SK-N-SH (cell line): ENCODE data around the gene ESRRA. TPM values are rescaled to one million over a fixed set of nuclear protein-coding genes. Genes with fewer than 3 reads are reported as not detected.

Source experiments
- CTCF ChIA-PET: fragments of 300-600, 350-600 bp; formaldehyde crosslinking; extraction: SDS; loops from one replicate; lab custom pipeline; 2021; lab: Yijun Ruan, JAX
- POLR2A ChIA-PET: fragments of 350-600 bp; sonication (Branson Sonifier 250); formaldehyde crosslinking; extraction: SDS; loops from one replicate; lab custom pipeline; 2020; ENCODE audit warnings: antibody characterized with exemption, inconsistent platforms; lab: Yijun Ruan, JAX
- DNase-seq: peaks from one replicate; pipeline ENCODE4 v3.0.0; 2012
- H2AFZ ChIP-seq: fragments of 200-600 bp; sonication (generic); 2 replicates; pipeline ENCODE4 v1.8.1; 2016; ENCODE audit warnings: antibody characterized with exemption, mild to moderate bottlenecking, low read depth
- H3F3A ChIP-seq: fragments of 200-600 bp; sonication (generic); replicated peaks from 2 replicates; pipeline ENCODE3; 2016; ENCODE audit warnings: antibody characterized with exemption, mild to moderate bottlenecking; ENCODE audit not compliant: insufficient read depth
- H3K27ac ChIP-seq, 2 experiments: fragments of 200-500 bp in 1 of 2; fragments of 200-600 bp in 1 of 2; sonication (Bioruptor generic) in 1 of 2; sonication (generic), shearing (Covaris generic) in 1 of 2; 2 replicates each; pipeline versions ENCODE4 v1.5.1 to v1.6.1; 2014 to 2016; ENCODE audit warnings: low read depth in 2 of 2, inconsistent platforms in 1 of 2, low read length in 1 of 2, mild to moderate bottlenecking in 1 of 2, mixed read lengths in 1 of 2
- H3K27me3 ChIP-seq: fragments of 200-600 bp; sonication (generic), shearing (Covaris generic); 2 replicates; pipeline ENCODE4 v1.6.1; 2016; ENCODE audit warnings: mixed run types; ENCODE audit not compliant: insufficient read depth
- H3K36me3 ChIP-seq, 2 experiments: fragments of 200-500 bp in 1 of 2; fragments of 200-600 bp in 1 of 2; sonication (Bioruptor generic) in 1 of 2; sonication (generic) in 1 of 2; replicated peaks in 1 of 2; 2 replicates each; pipeline versions ENCODE3 to v1.5.1; 2014 to 2016; ENCODE audit warnings: low read length in 1 of 2, mild to moderate bottlenecking in 1 of 2; ENCODE audit not compliant: insufficient read depth in 2 of 2, control insufficient read depth in 1 of 2
- H3K4me1 ChIP-seq, 2 experiments: fragments of 200-500 bp in 1 of 2; fragments of 200-600 bp in 1 of 2; sonication (Bioruptor generic) in 1 of 2; sonication (generic), shearing (Covaris generic) in 1 of 2; 2 replicates each; pipeline versions ENCODE4 v1.5.1 to v1.6.1; 2014 to 2016; ENCODE audit warnings: low read depth in 1 of 2, low read length in 1 of 2, mixed run types in 1 of 2; ENCODE audit not compliant: insufficient read depth in 2 of 2, control insufficient read depth in 1 of 2
- H3K4me2 ChIP-seq: fragments of 200-600 bp; sonication (generic), shearing (Covaris generic); 2 replicates; pipeline ENCODE4 v1.6.1; 2017; ENCODE audit warnings: mixed run types
- H3K4me3 ChIP-seq, 2 experiments: fragments of 200-500 bp in 1 of 2; fragments of 200-600 bp in 1 of 2; sonication (Bioruptor generic) in 1 of 2; sonication (generic), shearing (Covaris generic) in 1 of 2; 2 replicates each; pipeline versions ENCODE4 v1.5.1 to v1.8.1; 2014 to 2016; ENCODE audit warnings: low read depth in 2 of 2, inconsistent platforms in 1 of 2, low read length in 1 of 2, mild to moderate bottlenecking in 1 of 2, mixed read lengths in 1 of 2, moderate library complexity in 1 of 2
- H3K79me2 ChIP-seq: fragments of 200-600 bp; sonication (generic); 2 replicates; pipeline ENCODE4 v1.8.1; 2017; ENCODE audit warnings: mild to moderate bottlenecking; ENCODE audit not compliant: insufficient read depth
- H3K9ac ChIP-seq: fragments of 200-600 bp; sonication (generic); 2 replicates; pipeline ENCODE4 v1.6.1; 2017; ENCODE audit warnings: mixed run types
- H3K9me2 ChIP-seq: fragments of 200-600 bp; sonication (generic); 2 replicates; pipeline ENCODE4 v1.6.1; 2017; ENCODE audit warnings: mixed run types
- H3K9me3 ChIP-seq: fragments of 200-600 bp; sonication (generic); 2 replicates; pipeline ENCODE4 v1.6.1; 2017; ENCODE audit warnings: mixed run types, mild to moderate bottlenecking, moderate library complexity
- H4K20me1 ChIP-seq: fragments of 200-600 bp; sonication (generic); 2 replicates; pipeline ENCODE4 v1.6.1; 2017; ENCODE audit warnings: mild to moderate bottlenecking, mixed run types; ENCODE audit not compliant: insufficient read depth
- CHD2 ChIP-seq: fragments of 150-350 bp; IDR thresholded peaks from 2 replicates; pipeline ENCODE4 v1.6.1; 2018; ENCODE audit warnings: low read length; ENCODE audit not compliant: partially characterized antibody
- ELF1 ChIP-seq: IDR thresholded peaks from 2 replicates; pipeline ENCODE4 v1.4.0; 2012
- EZH2phosphoT487 ChIP-seq: fragments of 200-600 bp; sonication (generic); IDR thresholded peaks from 2 replicates; pipeline ENCODE4 v1.6.1; 2017; ENCODE audit warnings: low read depth, mixed run types, mild to moderate bottlenecking, antibody characterized with exemption, moderate library complexity, borderline replicate concordance
- FOSL2 ChIP-seq: IDR thresholded peaks from 2 replicates; pipeline ENCODE4 v1.4.0; 2012; ENCODE audit warnings: low read depth, mild to moderate bottlenecking, moderate library complexity, borderline replicate concordance
- FOXJ3 ChIP-seq: sonication (generic); formaldehyde crosslinking; IDR thresholded peaks from 2 replicates; pipeline ENCODE4 v1.5.1; 2020; ENCODE audit warnings: mild to moderate bottlenecking, missing genetic modification reagents
- FOXM1 ChIP-seq: IDR thresholded peaks from 2 replicates; pipeline ENCODE4 v1.4.0; 2012; ENCODE audit warnings: low read depth, mild to moderate bottlenecking
- GABPA ChIP-seq: IDR thresholded peaks from 2 replicates; pipeline ENCODE4 v1.4.0; 2012; ENCODE audit warnings: low read depth, mild to moderate bottlenecking
- GATA2 ChIP-seq: sonication (generic); formaldehyde crosslinking; IDR thresholded peaks from 2 replicates; pipeline ENCODE4 v1.5.0; 2020; ENCODE audit warnings: mild to moderate bottlenecking, missing genetic modification reagents
- JUND ChIP-seq: IDR thresholded peaks from 2 replicates; pipeline ENCODE4 v1.4.0; 2012
- MXI1 ChIP-seq: IDR thresholded peaks from 2 replicates; pipeline ENCODE4 v1.6.1; 2012; ENCODE audit warnings: mild to moderate bottlenecking, low read depth, low read length, improper control_type of control experiment
- RAD21 ChIP-seq: IDR thresholded peaks from 2 replicates; pipeline ENCODE4 v1.6.1; 2012; ENCODE audit warnings: mild to moderate bottlenecking, low read length
- RCOR1 ChIP-seq: fragments of 150-350 bp; IDR thresholded peaks from 2 replicates; pipeline ENCODE4 v1.6.1; 2017; ENCODE audit warnings: antibody characterized with exemption, low read length
- SIN3A ChIP-seq: IDR thresholded peaks from 2 replicates; pipeline ENCODE4 v1.6.1; 2012; ENCODE audit warnings: low read depth, mild to moderate bottlenecking, low read length, moderate library complexity, borderline replicate concordance
- TAF1 ChIP-seq: IDR thresholded peaks from 2 replicates; pipeline ENCODE4 v1.6.1; 2012; ENCODE audit warnings: low read depth, mild to moderate bottlenecking, low read length, moderate library complexity, borderline replicate concordance
- TEAD4 ChIP-seq: IDR thresholded peaks from 2 replicates; pipeline ENCODE4 v1.4.0; 2012; ENCODE audit warnings: mild to moderate bottlenecking, borderline replicate concordance; ENCODE audit not compliant: insufficient read depth
- WGBS: methylation state at CpG from one replicate; pipeline ENCODE4 v1.1.6; 2017; ENCODE audit warnings: low lambda C conversion rate; 5-methylcytosine and 5-hydroxymethylcytosine counted together
- polyA plus RNA-seq, 3 experiments: library from polyadenylated mRNA; depleted of rRNA; stranded (reverse); fragments of >200 nt; gene quantifications; 2 replicates each; pipeline ENCODE4 v1.2.3, GENCODE V29; 2012
- TF ChIP-seq, protein P1 (sequence below): IDR thresholded peaks from 2 replicates; pipeline ENCODE4 v1.4.0; 2012; ENCODE audit warnings: low read depth
- TF ChIP-seq, protein P2 (sequence below): IDR thresholded peaks from 2 replicates; pipeline ENCODE4; 2012
- TF ChIP-seq, protein P3 (sequence below): IDR thresholded peaks from 2 replicates; pipeline ENCODE4 v1.4.0; 2012; ENCODE audit warnings: low read depth, borderline replicate concordance

The ESRRA gene
- polyA plus RNA-seq, 1 of the 3 experiments (the other 2 are of a cell fraction): 27.8 TPM

DNA sequence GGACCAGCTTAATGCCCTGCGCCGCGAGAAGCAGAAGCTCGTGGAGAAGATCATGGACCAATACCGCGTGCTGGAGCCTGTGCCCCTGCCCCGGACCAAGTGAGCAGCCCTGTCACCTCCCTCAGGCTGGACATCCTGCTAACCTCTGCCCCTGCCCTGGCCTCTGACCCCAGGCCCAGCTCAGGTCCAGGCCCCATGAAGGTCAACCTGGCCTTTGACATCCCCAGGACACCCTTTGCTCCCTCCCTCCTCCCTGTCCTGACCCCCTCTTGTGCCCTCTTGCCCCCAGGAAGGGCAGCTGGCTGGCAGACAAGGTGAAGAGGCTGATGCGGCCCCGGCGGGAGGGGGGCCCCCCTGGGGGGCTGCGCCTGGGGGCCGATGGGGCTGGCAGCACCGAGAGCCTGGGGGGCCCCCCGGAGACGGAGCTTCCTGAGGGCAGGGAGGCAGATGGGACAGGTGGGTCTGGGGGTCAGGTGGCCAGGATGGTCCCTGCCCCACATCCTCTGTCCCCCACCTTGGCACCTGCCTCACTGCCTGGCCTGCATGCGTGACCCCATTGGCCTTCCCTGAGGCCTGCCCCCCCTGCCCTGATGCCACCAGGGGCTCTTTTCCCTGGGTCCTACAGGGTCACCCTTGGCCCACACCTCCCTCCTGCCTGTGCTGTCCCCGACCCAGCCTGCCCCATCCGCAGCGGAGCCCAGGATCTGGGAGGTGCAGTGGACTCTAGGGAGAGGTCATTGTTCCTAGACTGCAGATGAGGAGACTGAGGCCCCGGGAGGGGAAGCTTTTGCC lies 48.6 kb downstream of the ESRRA start:
- ChIA-PET POLR2A (interaction anchor here (2.2 kb wide), 1 partner anchor 36 kb away, joined by 9 read pairs; the partner anchor contains the start of genes PRDX5 and TRMT112), CTCF (interaction anchor here (0.8 to 5.5 kb wide), 11 partner anchors 11 to 299 kb away, joined by 3 to 42 read pairs (median 5); partner anchors contain the start of genes PRDX5 and TRMT112)
- Histone ChIP-seq H3K36me3 (no peaks in the 10 kb centered on the region), H3K4me2 (no peak overlapping the region), H3K9me2 (no peaks in the 10 kb centered on the region), H3K9ac (no peak overlapping the region), H3K4me1 (peaks cover 10 to 20% of the 10 kb centered on the region in 2 experiments; a peak in 3 of 4 replicates), H3F3A (peaks cover 12% of the 10 kb centered on the region), H2AFZ (no peak overlapping the region), H3K27ac (no peak overlapping the region), H3K9me3 (no peaks in the 10 kb centered on the region), H3K79me2 (no peaks in the 10 kb centered on the region), H3K4me3 (no peak overlapping the region), H4K20me1 (no peaks in the 10 kb centered on the region), H3K27me3 (no peaks in the 10 kb centered on the region)
- peak; percentile 40 for DNase-seq
- TF ChIP-seq SIN3A (no peak), TEAD4 (no peak), GABPA (no peak), RCOR1 (no peak), FOXM1 (no peak), FOXJ3 (CRISPR knock-in tag) (no peak), GATA2 (CRISPR knock-in tag) (no peak)
- TF ChIP-seq, protein P1, sequence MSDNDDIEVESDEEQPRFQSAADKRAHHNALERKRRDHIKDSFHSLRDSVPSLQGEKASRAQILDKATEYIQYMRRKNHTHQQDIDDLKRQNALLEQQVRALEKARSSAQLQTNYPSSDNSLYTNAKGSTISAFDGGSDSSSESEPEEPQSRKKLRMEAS: no peak
- TF ChIP-seq, protein P2, sequence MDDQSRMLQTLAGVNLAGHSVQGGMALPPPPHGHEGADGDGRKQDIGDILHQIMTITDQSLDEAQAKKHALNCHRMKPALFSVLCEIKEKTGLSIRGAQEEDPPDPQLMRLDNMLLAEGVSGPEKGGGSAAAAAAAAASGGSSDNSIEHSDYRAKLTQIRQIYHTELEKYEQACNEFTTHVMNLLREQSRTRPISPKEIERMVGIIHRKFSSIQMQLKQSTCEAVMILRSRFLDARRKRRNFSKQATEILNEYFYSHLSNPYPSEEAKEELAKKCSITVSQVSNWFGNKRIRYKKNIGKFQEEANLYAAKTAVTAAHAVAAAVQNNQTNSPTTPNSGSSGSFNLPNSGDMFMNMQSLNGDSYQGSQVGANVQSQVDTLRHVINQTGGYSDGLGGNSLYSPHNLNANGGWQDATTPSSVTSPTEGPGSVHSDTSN: no peak
- WGBS: 77% methylated on average over 16 of the region's 20 CpGs

DNA sequence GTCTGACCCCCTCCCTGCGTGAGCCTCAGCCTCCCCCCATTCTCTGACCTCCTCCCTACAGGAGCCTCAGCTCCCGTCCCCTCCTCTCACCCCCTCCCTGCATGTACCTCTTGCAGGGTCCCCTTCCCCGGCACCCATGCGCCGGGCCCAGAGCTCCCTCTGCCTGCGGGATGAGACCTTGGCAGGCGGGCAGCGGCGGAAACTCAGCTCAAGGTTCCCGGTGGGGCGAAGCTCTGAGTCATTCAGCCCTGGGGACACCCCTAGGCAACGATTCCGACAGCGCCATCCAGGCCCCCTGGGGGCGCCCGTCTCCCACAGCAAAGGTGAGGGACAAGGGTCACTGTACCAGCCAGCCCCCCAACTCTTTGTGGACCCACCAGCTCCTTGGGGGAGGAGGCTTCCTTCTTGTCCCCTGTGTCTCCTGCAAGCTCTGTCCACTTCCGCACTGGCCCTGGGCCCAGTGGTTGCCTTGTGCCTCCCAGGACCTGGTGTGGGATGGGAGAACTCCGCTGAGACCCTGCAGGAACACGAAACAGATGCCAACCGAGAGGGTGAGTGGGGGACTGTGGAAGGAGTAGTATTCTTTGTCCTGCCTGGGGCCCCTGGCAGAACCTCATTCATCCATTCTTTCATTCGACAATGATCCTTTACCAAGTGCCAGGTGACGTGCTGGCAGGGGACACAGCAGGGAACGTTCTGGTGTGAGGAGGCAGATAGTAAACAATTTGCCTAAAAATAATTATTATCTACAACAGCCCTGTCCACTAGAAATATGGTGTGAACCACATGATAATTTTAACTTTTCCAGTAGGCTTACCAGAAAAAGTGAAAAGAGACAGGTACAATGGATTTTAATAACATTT lies 50.0 kb downstream of the ESRRA start:
- peaks cover 12% of the 10 kb centered on the region for H3F3A ChIP-seq
- H3K9me2 ChIP-seq: no peaks in the 10 kb centered on the region
- peaks cover 0 to 1% of the 10 kb centered on the region in 2 experiments for H3K36me3 ChIP-seq
- H3K27me3 ChIP-seq: no peaks in the 10 kb centered on the region
- H3K9ac ChIP-seq: peak overlapping the region; percentile 53; the same call in 1 of the 2 replicates
- peak overlapping the region; percentile 73; the same call in 1 of the 2 replicates for H3K4me2 ChIP-seq
- WGBS: 46% methylated on average over 13 of the region's 23 CpGs
- no peaks in the 10 kb centered on the region for H3K9me3 ChIP-seq
- ChIA-PET POLR2A (interaction anchor here (0.8 to 2.2 kb wide), 3 partner anchors 18 to 38 kb away, joined by 3 to 9 read pairs (median 6); partner anchors contain the start of genes PRDX5 and TRMT112), CTCF (interaction anchor here (0.6 to 5.5 kb wide), 26 partner anchors 12 to 298 kb away, joined by 3 to 42 read pairs (median 4); partner anchors contain the start of genes ESRRA, PRDX5 and TRMT112)
- H3K4me3 ChIP-seq: peak overlapping the region; percentile 18 to 40; a peak in 2 of 4 replicates
- peak; percentile 89 for DNase-seq
- 0 out of 2 replicates have a peak overlapping the region, but pooled peaks have one; percentile 32 for H2AFZ ChIP-seq
- peak overlapping the region; percentile 34 to 36; a peak in 3 of 4 replicates for H3K27ac ChIP-seq
- peaks cover 20 to 28% of the 10 kb centered on the region in 2 experiments; a peak in 3 of 4 replicates for H3K4me1 ChIP-seq
- 0 out of 2 replicates have a peak, but pooled peaks cover 4% of the 10 kb centered on the region for H4K20me1 ChIP-seq
- H3K79me2 ChIP-seq: peaks cover 13% of the 10 kb centered on the region
- no peak; the same call in 1 of the 2 replicates for TF ChIP-seq JUND
- peak; percentile 52; the same call in 1 of the 2 replicates for TF ChIP-seq ELF1
- no peak for TF ChIP-seq MXI1
- peak; percentile 64; the same call in 1 of the 2 replicates for TF ChIP-seq FOSL2
- TF ChIP-seq, protein P2: no peak
- TF ChIP-seq EZH2phosphoT487: no peak
- TF ChIP-seq, protein P3, sequence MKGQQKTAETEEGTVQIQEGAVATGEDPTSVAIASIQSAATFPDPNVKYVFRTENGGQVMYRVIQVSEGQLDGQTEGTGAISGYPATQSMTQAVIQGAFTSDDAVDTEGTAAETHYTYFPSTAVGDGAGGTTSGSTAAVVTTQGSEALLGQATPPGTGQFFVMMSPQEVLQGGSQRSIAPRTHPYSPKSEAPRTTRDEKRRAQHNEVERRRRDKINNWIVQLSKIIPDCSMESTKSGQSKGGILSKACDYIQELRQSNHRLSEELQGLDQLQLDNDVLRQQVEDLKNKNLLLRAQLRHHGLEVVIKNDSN: no peak
- TF ChIP-seq CHD2: no peak
- TF ChIP-seq RAD21: peak; percentile 65
- TF ChIP-seq GABPA: no peak
- no peak for TF ChIP-seq TAF1
